OCI-LY1 (cell line): Measurements from ENCODE around the gene KLF17.

Experiments
- H2AFZ ChIP-seq: fragments of 200-600 bp; sonication (generic), shearing (Covaris generic); 2 replicates; pipeline ENCODE4 v1.6.0; 2014; ENCODE audit warnings: antibody characterized with exemption, mild to moderate bottlenecking, low read length
- H3F3A ChIP-seq: fragments of 200-600 bp; sonication (generic), shearing (Covaris generic); 2 replicates; pipeline ENCODE4 v1.6.0; 2014; ENCODE audit warnings: mild to moderate bottlenecking, antibody characterized with exemption, low read length, moderate library complexity; ENCODE audit not compliant: insufficient read depth
- H3K27ac ChIP-seq: fragments of 200-600 bp; sonication (generic); 2 replicates; pipeline ENCODE4 v1.5.1; 2014; ENCODE audit warnings: low read length, mixed run types, mild to moderate bottlenecking, low read depth; ENCODE audit not compliant: poor library complexity, severe bottlenecking
- H3K27me3 ChIP-seq: fragments of 200-600 bp; sonication (generic); 2 replicates; pipeline ENCODE4 v1.6.0; 2014; ENCODE audit warnings: antibody characterized with exemption, mild to moderate bottlenecking, low read length, moderate library complexity; ENCODE audit not compliant: insufficient read depth
- H3K36me3 ChIP-seq: fragments of 200-600 bp; sonication (generic); 2 replicates; pipeline ENCODE4 v1.6.1; 2014; ENCODE audit warnings: mild to moderate bottlenecking, antibody characterized with exemption, low read length, moderate library complexity, mixed read lengths; ENCODE audit not compliant: insufficient read depth
- H3K4me1 ChIP-seq: fragments of 200-600 bp; sonication (generic); 2 replicates; pipeline ENCODE4 v1.5.1; 2014; ENCODE audit warnings: mild to moderate bottlenecking, low read length, moderate library complexity; ENCODE audit not compliant: insufficient read depth, severe bottlenecking
- H3K4me2 ChIP-seq: fragments of 200-600 bp; sonication (generic), shearing (Covaris generic); 2 replicates; pipeline ENCODE4 v1.6.1; 2014; ENCODE audit warnings: low read length
- H3K4me3 ChIP-seq: fragments of 200-600 bp; sonication (generic); 2 replicates; pipeline ENCODE4 v1.5.1; 2014; ENCODE audit warnings: low read length, low read depth, mild to moderate bottlenecking, mixed read lengths; ENCODE audit not compliant: poor library complexity, severe bottlenecking
- H3K79me2 ChIP-seq: fragments of 200-600 bp; shearing (Covaris generic); 2 replicates; pipeline ENCODE4 v1.6.1; 2016; ENCODE audit warnings: mixed run types, low read length, mixed read lengths; ENCODE audit not compliant: insufficient read depth
- H3K9ac ChIP-seq: fragments of 200-600 bp; sonication (generic), shearing (Covaris generic); 2 replicates; pipeline ENCODE4 v1.6.1; 2014; ENCODE audit warnings: mild to moderate bottlenecking, low read length, mixed read lengths
- H3K9me2 ChIP-seq: fragments of 200-600 bp; sonication (generic), shearing (Covaris generic); 2 replicates; pipeline ENCODE4 v1.6.1; 2014; ENCODE audit warnings: low read depth, mild to moderate bottlenecking, low read length, mixed read lengths
- H3K9me3 ChIP-seq: fragments of 200-600 bp; shearing (Covaris generic); 2 replicates; pipeline ENCODE4 v1.6.1; 2014; ENCODE audit warnings: low read length, mixed read lengths
- H4K20me1 ChIP-seq: fragments of 200-600 bp; sonication (generic), shearing (Covaris generic); 2 replicates; pipeline ENCODE4 v1.6.0; 2016; ENCODE audit warnings: mild to moderate bottlenecking, low read length; ENCODE audit not compliant: insufficient read depth
- CTCF ChIP-seq: fragments of 200-600 bp; sonication (generic), shearing (Covaris generic); IDR thresholded peaks from 2 replicates; pipeline ENCODE4 v1.5.1; 2017; ENCODE audit warnings: mild to moderate bottlenecking, antibody characterized with exemption, low read length, moderate library complexity, mixed read lengths
- EZH2 ChIP-seq: fragments of 200-600 bp; sonication (generic), shearing (Covaris generic); IDR thresholded peaks from 2 replicates; pipeline ENCODE4 v1.8.0; 2017; ENCODE audit warnings: borderline replicate concordance, mixed run types, mild to moderate bottlenecking, antibody characterized with exemption, low read length, moderate library complexity, mixed read lengths

The KLF17 gene

GRCh38 chr1:44089371-44090048 lies 29.1 kb upstream of the KLF17 start:
- no peak overlapping the region for H3K4me3 ChIP-seq
- H3K27me3 ChIP-seq, result no peaks in the 10 kb centered on the region
- H3K9me3 ChIP-seq, result no peaks in the 10 kb centered on the region
- no peak overlapping the region for H3K9ac ChIP-seq
- no peaks in the 10 kb centered on the region for H3K79me2 ChIP-seq
- no peaks in the 10 kb centered on the region for H3F3A ChIP-seq
- TF ChIP-seq CTCF (no peak), EZH2 (no peak)
- no peak overlapping the region for H3K27ac ChIP-seq
- H3K4me1 ChIP-seq, result no peaks in the 10 kb centered on the region
- H2AFZ ChIP-seq, result no peak overlapping the region
- H3K4me2 ChIP-seq, result no peak overlapping the region
- no peaks in the 10 kb centered on the region for H4K20me1 ChIP-seq
- no peaks in the 10 kb centered on the region for H3K9me2 ChIP-seq
- no peaks in the 10 kb centered on the region for H3K36me3 ChIP-seq

GRCh38 chr1:44090429-44091252 lies 28.0 kb upstream of the KLF17 start:
- Histone ChIP-seq H2AFZ (no peak overlapping the region), H3K79me2 (no peaks in the 10 kb centered on the region), H3K27me3 (no peaks in the 10 kb centered on the region), H3K9me3 (no peaks in the 10 kb centered on the region), H3K9me2 (no peaks in the 10 kb centered on the region), H3K36me3 (no peaks in the 10 kb centered on the region), H3K4me2 (no peak overlapping the region), H4K20me1 (no peaks in the 10 kb centered on the region), H3K27ac (no peak overlapping the region), H3K9ac (no peak overlapping the region), H3K4me3 (no peak overlapping the region), H3K4me1 (no peaks in the 10 kb centered on the region), H3F3A (no peaks in the 10 kb centered on the region)
- TF ChIP-seq EZH2 (no peak), CTCF (no peak)

GRCh38 chr1:44094047-44094446 lies 24.6 kb upstream of the KLF17 start:
- no peaks in the 10 kb centered on the region for H3K27me3 ChIP-seq
- H3K9me2 ChIP-seq, result no peaks in the 10 kb centered on the region
- no peaks in the 10 kb centered on the region for H3K9me3 ChIP-seq
- no peak overlapping the region for H3K27ac ChIP-seq
- no peaks in the 10 kb centered on the region for H3F3A ChIP-seq
- no peaks in the 10 kb centered on the region for H3K36me3 ChIP-seq
- no peaks in the 10 kb centered on the region for H4K20me1 ChIP-seq
- H3K79me2 ChIP-seq, result no peaks in the 10 kb centered on the region
- TF ChIP-seq CTCF (no peak), EZH2 (no peak)
- H3K4me2 ChIP-seq, result no peak overlapping the region
- no peak overlapping the region for H3K9ac ChIP-seq
- no peak overlapping the region for H2AFZ ChIP-seq
- H3K4me3 ChIP-seq, result no peak overlapping the region
- H3K4me1 ChIP-seq, result no peaks in the 10 kb centered on the region
